HG03108 (cell line): Measurements from ENCODE around the gene FAM168A.

Source experiments
- ATAC-seq: cut with Tn5 transposase; IDR thresholded peaks from one replicate; pipeline ENCODE4 v1.9.1; 2021; ENCODE audit warnings: moderate library complexity; ENCODE audit not compliant: unreplicated experiment

Gene FAM168A

DNA sequence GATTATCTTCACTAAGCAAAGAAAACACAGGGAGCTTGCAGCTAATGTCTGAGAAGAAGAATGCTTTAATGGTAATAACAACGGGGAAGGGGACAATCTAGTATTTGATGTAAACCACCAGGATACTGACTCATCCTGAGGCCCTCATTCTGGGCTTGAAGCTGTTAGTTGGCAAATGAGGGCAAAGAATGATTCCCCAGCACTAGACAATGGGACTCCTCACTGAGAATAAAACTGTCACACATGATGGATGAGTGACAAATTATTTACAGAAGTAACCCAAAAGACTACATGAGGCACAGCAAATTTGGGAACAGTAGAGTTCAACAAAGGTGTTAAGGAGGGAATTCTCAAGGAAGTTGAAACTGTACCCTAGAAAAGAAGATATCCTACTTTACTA, 76.3 kb downstream of the FAM168A start:
- ATAC-seq: no peak

DNA sequence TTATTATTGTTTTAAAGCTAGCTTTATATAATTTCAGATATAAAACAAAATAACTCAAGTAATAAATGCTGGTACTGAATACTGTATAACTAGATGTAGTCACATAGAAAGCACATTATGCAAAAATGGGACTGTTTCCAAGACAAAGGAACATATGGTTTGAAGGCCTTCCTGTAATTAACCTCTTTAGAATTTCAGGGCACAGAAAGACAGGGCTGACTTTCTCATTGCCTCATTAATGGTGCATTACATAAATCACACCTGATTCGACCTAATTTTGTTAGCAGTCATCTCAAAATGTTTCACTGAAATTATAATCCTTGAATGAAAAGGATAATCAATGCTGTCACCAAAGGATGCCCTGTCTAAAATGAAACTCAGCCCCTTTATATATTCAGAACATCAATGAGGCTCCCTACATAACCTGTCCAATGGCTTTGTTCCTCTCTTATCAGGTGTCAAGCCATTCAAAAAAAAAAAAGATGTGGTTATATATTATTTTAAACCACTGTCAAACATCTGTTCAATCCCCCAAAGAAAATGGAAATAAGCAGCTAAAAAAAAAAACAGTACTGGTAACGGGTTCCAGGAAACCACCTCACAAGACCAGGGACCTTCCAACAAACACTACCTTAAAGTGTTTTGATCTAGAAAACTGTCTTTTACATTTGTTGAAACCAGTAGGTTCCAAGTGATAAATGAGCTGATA, 77.4 kb downstream of the FAM168A start:
- ATAC-seq: no peak

DNA sequence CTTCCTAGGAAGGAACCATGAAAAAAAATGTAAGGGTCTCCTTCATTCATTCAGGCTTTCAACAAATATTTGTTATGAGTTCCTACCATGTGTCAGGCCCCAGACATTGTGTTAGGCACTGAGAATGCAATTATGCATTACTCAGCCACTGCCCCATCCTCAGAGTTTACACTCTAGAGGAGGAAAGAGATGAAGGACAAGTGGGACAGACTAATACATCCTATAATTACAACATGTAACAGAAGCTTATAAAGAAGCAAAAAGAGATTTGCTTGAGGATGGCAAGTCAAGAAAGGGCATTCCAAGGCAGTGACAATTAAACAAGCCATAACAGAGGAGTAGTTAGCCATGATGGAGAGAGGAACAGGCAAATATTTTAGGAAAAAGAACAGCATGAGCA, 78.6 kb downstream of the FAM168A start:
- no peak for ATAC-seq

DNA sequence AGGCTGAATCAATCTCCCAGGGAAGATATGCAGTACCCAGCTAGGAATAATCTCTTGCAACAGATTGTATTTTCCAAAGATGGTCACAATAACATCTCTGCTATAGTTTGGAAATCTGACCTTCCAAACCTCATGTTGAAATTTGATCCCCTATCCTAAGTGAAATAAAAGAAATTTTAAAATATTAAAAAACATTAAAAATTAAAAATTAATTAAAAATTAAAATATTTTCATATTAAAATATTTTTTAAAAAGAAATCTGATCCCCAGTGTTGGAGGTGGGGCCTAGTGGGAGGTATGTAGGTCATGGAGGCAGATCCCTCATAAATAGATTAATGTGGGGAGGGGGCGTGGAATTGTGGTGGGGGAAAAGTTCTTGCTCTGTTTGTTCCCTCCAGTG, 79.7 kb downstream of the FAM168A start:
- no peak for ATAC-seq

DNA sequence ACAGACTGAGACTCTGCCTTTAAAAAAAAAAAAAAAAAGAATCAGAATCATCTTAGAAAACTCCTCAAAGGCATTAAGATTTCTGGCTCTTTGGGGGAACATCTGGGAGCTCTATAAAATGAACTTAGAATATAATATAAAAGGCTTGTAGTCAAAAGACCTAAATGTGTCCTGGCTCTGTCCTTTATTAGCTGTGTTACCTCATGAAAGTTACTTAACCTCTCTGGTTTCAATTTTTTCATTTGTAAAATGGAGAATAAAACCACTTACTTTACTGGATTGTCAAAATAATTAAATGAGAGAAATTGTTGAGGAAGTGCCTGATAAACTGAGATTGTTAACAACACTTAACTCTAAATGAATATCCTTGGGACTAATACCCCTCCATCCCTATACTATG, 81.8 kb downstream of the FAM168A start:
- no peak for ATAC-seq

DNA sequence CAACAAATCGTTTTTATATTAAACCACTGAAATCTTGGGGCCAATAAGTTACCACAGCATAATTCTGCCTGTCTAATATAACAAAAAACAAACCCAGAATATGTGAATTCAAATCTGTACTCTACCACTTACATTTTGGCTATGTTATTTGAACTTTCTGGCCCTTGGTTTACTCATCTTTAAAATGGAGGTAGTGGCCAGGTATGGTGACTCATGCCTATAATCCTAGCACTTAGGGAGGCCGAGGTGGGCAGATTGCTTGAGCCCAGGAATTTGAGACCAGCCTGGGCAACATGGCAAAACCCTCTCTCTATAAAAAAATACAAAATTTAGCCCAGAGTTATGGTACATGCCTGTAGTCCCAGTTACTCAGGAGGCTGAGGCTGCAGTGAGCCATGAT, 84.2 kb downstream of the FAM168A start:
- ATAC-seq: no peak

DNA sequence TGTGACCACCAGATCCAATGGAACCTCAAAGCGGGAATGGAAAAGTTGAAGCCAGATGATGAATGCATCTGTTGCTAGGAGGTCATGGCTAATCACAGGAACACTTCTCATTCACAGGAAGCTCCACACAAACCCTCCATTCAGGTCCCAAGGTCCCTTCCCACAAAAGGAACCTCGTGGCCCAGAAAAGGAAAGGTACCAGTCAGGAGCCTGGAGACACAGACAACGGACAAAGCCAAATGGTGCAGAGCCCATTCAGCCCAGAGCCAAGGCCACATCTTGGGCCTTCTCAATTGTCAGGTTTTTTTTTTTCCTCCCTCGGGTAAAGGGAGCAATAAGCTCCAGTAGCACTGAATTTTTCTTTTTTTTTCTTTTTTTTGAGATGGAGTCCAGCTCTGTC, 87.0 kb downstream of the FAM168A start:
- ATAC-seq: no peak

DNA sequence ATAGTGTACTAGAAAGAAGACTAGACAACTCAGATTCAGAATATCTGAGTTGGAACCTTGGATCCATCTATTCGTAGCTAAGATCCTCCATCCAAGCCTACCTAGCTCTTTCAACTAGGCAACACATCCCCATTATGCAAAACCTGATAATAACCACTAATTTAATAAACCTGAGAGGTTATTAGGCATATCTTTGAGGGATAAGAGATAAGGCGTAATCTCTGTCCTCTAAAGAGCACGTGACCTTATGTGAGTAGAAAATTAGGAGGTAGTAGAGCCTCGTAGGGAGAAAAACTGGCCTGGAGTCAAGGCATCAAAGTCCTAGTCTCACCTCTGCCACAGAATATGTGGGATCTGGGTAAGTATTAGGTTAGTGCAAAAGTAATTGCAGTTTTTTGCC, 87.8 kb downstream of the FAM168A start:
- no peak for ATAC-seq

DNA sequence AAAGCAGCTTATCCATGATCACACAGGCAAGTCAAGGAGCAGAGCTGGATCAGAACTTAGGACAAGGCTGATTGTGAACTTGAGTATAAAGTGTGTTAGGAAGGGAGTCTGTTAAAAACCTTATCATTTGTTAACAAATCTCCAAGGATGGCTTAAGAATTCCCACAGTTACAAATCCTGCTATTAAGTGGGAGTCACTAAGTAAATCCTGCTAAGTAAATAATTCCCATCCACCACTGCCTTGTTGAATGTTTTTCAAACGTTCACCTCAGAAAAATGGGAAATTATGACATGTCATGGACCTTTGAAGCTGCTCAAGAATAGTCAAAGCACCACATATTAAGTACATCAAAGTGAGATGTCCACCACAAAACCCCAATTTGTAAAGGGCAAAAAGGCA, 88.7 kb downstream of the FAM168A start:
- no peak for ATAC-seq

DNA sequence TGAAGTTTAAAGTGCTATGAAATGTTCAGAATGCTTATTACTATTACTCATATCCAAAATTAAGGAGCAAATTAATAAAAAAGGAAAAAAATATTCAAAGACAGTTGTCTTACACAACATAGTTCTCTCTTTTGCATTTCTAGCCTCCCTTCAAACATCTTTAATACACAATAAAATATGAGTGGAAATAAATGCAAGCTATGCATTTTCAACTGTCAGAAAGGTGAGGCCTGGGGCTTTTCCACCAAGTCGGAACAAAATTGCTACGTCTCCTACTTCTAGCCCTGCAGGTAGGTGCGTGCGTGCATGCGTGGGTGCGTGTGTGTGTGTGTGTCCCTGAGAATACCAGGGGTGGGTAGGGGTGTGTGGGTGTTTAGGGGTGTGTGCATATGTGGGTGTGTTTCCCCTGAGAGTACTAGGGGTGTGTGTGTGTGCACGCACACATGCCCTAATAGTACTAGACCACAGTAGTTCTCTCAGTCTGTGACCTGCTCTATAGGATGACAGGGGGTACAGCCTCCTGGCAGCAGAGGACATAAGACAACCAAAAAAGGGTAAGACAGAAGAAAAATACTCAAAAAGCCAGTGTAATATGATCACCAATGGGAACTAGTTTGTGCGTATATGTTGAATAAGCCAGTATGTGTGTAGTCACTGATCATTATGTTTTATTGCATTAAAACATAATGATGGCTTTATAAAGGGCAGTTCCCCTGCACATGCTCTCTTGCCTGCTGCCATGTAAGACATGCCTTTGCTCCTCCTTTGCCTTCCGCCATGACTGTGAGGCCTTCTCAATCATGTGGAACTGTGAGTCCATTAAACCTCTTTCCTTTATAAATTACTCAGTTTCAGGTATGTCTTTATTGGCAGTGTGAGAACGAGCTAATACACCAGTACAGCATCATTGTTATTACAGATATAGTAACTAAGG, 89.4 kb downstream of the FAM168A start:
- no peak for ATAC-seq

DNA sequence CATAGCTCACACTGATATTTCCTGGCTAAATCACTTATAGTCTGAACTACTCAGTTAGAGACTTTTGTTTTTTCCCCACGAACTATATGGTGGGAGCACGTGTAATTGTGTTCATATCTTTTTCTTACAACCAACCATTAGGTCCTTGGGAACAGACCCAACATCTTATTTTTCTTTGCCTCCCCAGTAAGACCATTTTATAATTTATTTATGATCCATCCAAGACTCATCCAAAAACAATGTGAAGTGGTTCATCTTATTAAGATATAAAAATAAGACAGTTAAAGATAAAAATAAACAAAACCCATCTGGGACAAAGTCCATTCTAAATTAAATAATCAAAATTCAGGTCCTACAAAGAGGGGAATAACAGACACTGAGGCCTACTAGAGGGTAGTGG, 90.8 kb downstream of the FAM168A start:
- ATAC-seq: no peak

DNA sequence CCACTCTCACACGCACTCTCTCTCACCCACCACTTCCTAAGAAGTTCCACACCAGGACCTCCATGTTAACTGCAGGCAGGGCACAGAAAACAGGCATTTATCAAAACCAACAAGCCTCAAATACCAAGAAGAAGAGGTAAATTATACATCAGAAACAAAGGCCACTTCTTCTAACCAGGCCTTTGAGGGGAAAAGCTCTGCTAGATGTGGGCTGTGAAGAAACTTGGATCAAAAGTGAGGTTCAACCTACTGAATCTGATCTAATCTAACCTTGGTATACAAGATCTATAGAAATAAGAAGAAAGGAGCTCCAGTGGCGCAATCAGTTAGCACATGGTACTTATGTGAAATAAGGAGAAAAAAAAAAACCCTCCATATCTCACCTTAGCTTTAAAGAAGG, 91.9 kb downstream of the FAM168A start:
- ATAC-seq: no peak

DNA sequence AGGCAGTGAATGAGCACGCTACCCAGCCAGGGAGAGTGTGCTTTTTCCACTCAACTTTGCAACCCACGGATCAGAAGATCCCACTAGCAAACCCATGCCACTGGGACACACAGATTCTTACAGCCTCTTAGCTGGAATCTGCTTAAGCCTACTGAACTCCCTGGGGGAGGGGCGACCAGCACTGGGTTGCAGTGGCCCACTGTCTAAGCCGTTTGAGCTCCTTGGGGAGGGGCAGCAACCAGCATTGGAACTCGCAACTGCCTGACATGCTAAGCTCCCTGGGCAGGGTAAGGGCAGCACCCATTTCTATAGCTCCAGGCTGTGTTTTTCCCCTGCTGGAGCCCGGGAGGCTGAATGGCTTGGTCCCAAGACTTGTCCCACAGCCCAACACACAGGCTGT, 99.6 kb downstream of the FAM168A start:
- ATAC-seq: no peak

DNA sequence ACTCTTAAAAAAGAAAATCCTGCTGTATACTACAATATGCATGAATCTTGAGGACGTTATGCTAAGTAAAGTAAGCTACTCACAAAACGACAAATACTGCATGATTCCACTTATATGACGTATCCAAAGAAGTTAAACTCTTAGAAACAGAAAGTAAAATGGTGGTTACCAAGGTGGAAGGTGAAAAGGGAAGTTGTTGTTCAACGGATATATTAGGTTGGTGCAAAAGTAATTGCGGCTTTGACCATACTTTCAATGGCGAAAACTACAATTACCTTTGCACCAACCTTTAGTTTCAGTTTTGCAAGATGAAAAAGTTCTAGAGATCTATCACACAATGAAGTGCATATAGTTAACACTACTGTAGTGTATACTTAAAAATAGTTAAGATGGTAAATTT, 101.8 kb downstream of the FAM168A start:
- no peak for ATAC-seq

DNA sequence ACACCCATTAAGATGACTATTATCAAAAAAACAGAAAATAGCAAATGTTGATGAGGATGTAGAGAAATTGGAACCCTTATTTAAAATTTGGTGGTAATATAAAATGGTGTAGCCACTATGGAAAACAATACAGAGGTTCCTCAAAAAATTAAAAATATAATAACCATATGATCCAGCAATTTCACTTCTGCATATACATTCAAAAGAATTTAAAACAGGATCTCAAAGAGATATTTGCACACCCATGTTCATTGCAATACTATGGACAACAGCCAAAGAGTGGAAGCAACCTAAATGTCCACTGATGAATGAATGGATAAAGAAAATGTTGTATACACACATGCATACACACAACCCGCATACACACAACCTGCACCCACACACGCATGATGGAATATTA, 102.2 kb downstream of the FAM168A start:
- no peak for ATAC-seq

DNA sequence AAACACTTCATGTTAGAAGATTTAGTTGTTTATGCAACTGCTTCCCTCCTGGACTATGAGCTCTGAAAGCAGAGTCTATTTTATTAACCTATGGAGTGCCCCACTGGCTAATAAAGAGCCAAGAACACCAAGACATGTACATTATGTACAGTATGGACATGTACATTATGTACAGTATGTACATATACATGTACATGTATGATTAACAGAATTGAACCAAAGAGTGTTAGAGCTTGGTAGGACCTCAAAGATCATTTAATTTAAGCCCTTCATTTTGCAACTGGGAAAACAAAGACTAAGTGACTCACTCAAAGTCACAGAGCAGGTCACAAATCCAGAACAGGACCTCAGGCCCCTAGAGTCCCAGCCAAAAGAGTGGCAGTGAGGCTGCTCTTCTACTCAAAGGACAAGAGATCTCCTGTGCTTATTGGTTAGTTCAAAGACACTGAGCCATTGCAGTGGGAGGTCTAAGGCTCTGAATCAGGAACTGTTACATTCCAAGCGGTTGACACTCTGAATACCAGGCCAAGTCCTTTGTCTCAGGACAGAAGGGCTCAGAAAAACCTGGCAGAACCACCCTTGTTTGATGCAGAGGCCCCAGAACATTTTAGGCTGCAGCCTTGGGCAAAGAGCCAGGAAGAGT, 103.8 kb downstream of the FAM168A start:
- no peak for ATAC-seq

DNA sequence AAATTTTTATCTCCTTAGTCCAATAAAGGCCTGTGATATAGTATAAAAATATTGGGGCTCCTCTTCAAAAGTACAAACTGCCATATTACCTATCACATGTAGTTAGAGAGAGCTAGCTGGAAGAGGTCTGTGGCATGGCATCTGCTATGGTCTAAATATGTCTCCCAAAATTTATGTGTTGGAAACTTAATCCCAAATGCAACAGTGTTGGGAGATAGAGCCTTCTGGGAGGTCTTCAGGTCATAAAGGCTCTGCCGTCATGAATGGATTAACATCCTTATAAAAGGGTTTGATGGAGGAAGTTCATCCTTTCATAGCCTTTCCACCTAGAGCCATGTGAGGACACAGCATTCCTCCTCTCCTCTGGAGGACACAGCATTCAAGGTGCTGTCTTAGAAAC, 116.3 kb downstream of the FAM168A start:
- no peak for ATAC-seq

DNA sequence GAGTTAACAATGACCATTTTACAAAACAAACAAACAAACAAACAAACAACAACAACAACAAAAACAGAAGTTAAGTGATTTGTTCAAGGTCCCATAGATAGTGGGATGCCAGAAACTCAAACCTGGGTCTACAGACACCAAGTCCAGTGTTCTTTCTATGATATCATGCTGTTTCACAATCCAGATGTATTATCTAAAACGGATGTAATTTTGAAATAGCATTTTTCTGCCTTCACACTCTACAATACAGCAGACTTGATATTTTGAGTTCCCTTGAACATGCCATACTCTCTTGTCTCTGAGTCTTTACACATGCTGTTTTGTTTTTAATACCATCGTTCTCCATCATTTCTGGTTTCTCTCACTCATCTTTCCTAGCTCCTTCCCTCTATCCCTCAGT, 117.2 kb downstream of the FAM168A start:
- ATAC-seq: no peak

DNA sequence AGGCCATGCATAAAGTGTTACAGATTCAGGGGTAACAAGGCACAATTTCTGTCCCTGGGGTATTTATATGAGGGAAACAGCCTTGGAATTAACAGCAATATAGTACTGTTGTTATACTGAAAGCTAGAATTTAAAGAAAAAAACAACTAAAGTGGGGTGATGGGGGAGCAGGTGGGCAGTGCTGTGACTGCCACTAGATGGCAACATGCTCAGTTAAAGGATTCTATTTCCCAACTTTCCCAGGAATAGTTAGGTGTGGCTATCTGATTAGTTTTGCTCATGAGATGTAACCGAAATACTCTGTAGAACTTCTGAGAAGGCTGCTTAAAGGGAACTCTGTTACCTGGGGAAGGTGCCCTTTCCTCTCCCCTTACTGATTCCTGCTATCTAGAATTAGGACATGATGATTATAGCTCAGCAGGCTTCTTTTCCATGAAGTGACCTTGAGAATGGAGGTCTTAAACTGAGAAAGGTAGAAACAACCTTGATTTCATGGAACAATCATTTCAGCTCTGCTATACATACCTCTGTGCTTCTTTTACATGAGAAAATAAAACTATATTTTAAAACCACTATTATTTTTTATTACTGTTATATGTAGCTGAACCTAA, 119.1 kb downstream of the FAM168A start:
- no peak for ATAC-seq

DNA sequence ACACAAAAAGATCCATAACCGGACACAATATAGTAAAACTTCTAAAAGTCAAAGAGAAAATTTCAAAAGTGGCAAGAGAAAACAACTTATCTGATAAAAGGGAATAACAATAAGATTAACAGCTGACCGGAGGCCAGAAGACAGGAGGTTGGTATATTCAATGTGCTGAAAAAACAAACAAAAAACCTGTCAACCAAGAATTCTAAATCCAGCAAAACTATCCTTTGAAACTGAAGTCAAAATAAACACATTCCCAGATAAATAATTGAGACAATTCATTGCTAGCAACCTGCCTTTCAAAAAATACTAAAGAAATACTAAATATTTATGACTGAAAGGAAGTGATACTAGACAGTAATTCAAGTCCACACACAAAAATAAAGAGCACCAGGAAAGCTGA, 120.4 kb downstream of the FAM168A start:
- no peak for ATAC-seq

DNA sequence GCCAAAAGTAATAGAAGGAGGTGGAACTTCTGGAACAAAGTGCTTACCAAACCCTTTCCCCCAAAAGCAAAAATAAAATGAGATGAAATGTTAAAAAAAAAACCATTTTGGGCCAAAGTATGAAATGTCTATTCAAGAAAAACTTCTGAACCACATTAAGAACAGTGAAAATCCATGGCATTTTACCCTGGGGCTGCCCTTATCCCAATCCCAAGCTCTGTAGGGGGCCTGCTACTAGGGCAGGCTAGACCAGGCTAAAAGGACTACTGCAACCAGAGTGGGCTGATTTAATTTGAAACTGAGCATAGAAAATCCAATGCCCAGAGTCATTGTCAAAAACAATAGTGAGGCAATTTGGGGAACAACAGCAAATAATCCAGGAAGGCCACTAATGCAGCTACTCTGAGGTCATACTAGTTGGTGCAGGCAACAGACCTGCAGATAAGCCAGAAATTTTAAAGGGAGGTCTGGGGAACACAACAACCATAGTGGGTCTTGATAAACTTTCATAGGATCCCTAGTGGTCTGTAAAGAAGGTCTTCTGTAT, 122.3 kb downstream of the FAM168A start:
- ATAC-seq: no peak
